GM12878 (cell line): ENCODE results near the gene CRYZL1. TPM values are rescaled to one million over a fixed set of nuclear protein-coding genes. Genes with fewer than 3 reads are reported as not detected.

ENCODE experiments used
- ATF7 ChIP-seq: fragments of 450-650 bp; IDR thresholded peaks from 2 replicates; pipeline ENCODE4 v1.6.1; 2016; ENCODE audit warnings: low read depth, mild to moderate bottlenecking
- BHLHE40 ChIP-seq, 2 experiments: fragments of 450-650 bp in 1 of 2; IDR thresholded peaks; 2 replicates each; pipeline ENCODE4 v1.6.1; 2011 to 2017; ENCODE audit warnings: low read depth in 2 of 2, borderline replicate concordance in 1 of 2, improper control_type of control experiment in 1 of 2, low read length in 1 of 2, mild to moderate bottlenecking in 1 of 2
- BMI1 ChIP-seq: fragments of 450-650 bp; IDR thresholded peaks from 2 replicates; pipeline ENCODE4 v1.6.1; 2016; ENCODE audit warnings: mild to moderate bottlenecking, moderate library complexity, borderline replicate concordance
- CHD4 ChIP-seq: fragments of 200-600 bp; sonication (generic); IDR thresholded peaks from 2 replicates; pipeline ENCODE4 v1.6.1; 2016; ENCODE audit warnings: mild to moderate bottlenecking
- EP300 ChIP-seq, 2 experiments: fragments of 150-350 bp in 1 of 2; IDR thresholded peaks; 2 replicates each; pipeline ENCODE4 v1.6.1; 2011 to 2012; ENCODE audit warnings: low read depth in 2 of 2, low read length in 2 of 2, borderline replicate concordance in 1 of 2, improper control_type of control experiment in 1 of 2, inconsistent platforms in 1 of 2; ENCODE audit not compliant: control insufficient read depth in 1 of 2
- GABPA ChIP-seq: IDR thresholded peaks from 2 replicates; pipeline ENCODE4 v1.6.1; 2014; ENCODE audit warnings: antibody characterized with exemption, low read depth, mild to moderate bottlenecking, inconsistent platforms
- NFYA ChIP-seq: IDR thresholded peaks from 2 replicates; pipeline ENCODE4 v1.6.1; 2011; ENCODE audit warnings: low read depth, mild to moderate bottlenecking, low read length, improper control_type of control experiment, borderline replicate concordance
- POLR2A ChIP-seq: IDR thresholded peaks from 2 replicates; pipeline ENCODE4 v1.6.1; 2011; ENCODE audit warnings: low read depth, mild to moderate bottlenecking, low read length
- POU2F2 ChIP-seq: IDR thresholded peaks from 3 replicates; pipeline ENCODE4 v1.6.1; 2011; ENCODE audit warnings: low read depth, mild to moderate bottlenecking, low read length, borderline replicate concordance
- PRDM15 ChIP-seq: fragments of 450-650 bp; formaldehyde crosslinking; IDR thresholded peaks from 2 replicates; pipeline ENCODE4 v1.4.0; 2020; ENCODE audit warnings: mild to moderate bottlenecking, moderate library complexity
- SMAD1 ChIP-seq: fragments of 450-650 bp; IDR thresholded peaks from 2 replicates; pipeline ENCODE4 v1.6.1; 2018; ENCODE audit warnings: mild to moderate bottlenecking, low read depth; ENCODE audit not compliant: partially characterized antibody
- SPI1 ChIP-seq: IDR thresholded peaks from 2 replicates; pipeline ENCODE4 v1.6.1; 2011; ENCODE audit warnings: low read depth, mild to moderate bottlenecking, low read length, moderate library complexity, borderline replicate concordance; ENCODE audit not compliant: insufficient read depth
- TARDBP ChIP-seq: IDR thresholded peaks from 2 replicates; pipeline ENCODE4 v1.6.1; 2016; ENCODE audit warnings: borderline replicate concordance
- TBL1XR1 ChIP-seq: IDR thresholded peaks from 2 replicates; pipeline ENCODE4 v1.6.1; 2012; ENCODE audit warnings: low read depth, low read length, improper control_type of control experiment
- ZBED1 ChIP-seq: IDR thresholded peaks from 2 replicates; pipeline ENCODE4 v1.6.1; 2016; ENCODE audit warnings: borderline replicate concordance
- ZNF217 ChIP-seq: fragments of 450-650 bp; IDR thresholded peaks from 2 replicates; pipeline ENCODE4 v1.6.1; 2017; ENCODE audit warnings: antibody characterized with exemption, mild to moderate bottlenecking
- polyA plus RNA-seq, 11 experiments: library from polyadenylated mRNA; depleted of rRNA in 4 of 11; unstranded in 6 of 11; stranded (reverse) in 5 of 11; fragments of >200 nt; fragmentation: Nextera tagmentation in 4 of 11; fragmentation: Illumina TruSeq in 1 of 11; extraction: Ambion mirVana in 4 of 11; extraction: Trizol in 1 of 11; gene quantifications; 1 replicate in 1 of 11; 2 replicates in 10 of 11; pipeline versions ENCODE4 v1.2.1 to v1.2.3, GENCODE V29; 2011 to 2016; ENCODE audit warnings: inconsistent platforms in 2 of 11, missing spikeins in 2 of 11, low read depth in 1 of 11
- total RNA-seq, 4 experiments: library from RNA; depleted of rRNA in 3 of 4; stranded (reverse); fragments of >200 nt in 3 of 4; fragmentation: Illumina TruSeq in 1 of 4; extraction: Trizol in 1 of 4; gene quantifications; 2 replicates each; pipeline versions ENCODE4 v1.2.1 to v1.2.3, GENCODE V29; 2013 to 2021
- TF ChIP-seq, protein P1 (sequence below): fragments of 450-650 bp; IDR thresholded peaks from 2 replicates; pipeline ENCODE4 v1.6.1; 2017; ENCODE audit warnings: low read depth, mild to moderate bottlenecking, moderate library complexity
- TF ChIP-seq, protein P2 (sequence below): fragments of 450-650 bp; IDR thresholded peaks from 2 replicates; pipeline ENCODE4 v1.6.1; 2017; ENCODE audit warnings: antibody characterized with exemption, mild to moderate bottlenecking, moderate library complexity
- TF ChIP-seq, protein P3 (sequence below): fragments of 450-650 bp; conservative IDR thresholded peaks from 2 replicates; pipeline ENCODE4 v1.6.1; 2017; ENCODE audit warnings: mild to moderate bottlenecking, moderate library complexity

CRYZL1 gene
- total and polyA plus RNA-seq, 10 of the 15 experiments (the other 5 are each of a cell fraction or from before 2014, with no cell fraction given): 14.3 to 72.4 (median 30.7) TPM

GRCh38 chr21:33641352-33642026 is at the start of gene CRYZL1 (continued):
- TF ChIP-seq, protein P1, sequence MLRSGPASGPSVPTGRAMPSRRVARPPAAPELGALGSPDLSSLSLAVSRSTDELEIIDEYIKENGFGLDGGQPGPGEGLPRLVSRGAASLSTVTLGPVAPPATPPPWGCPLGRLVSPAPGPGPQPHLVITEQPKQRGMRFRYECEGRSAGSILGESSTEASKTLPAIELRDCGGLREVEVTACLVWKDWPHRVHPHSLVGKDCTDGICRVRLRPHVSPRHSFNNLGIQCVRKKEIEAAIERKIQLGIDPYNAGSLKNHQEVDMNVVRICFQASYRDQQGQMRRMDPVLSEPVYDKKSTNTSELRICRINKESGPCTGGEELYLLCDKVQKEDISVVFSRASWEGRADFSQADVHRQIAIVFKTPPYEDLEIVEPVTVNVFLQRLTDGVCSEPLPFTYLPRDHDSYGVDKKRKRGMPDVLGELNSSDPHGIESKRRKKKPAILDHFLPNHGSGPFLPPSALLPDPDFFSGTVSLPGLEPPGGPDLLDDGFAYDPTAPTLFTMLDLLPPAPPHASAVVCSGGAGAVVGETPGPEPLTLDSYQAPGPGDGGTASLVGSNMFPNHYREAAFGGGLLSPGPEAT: peak; percentile 21; the same call in 1 of the 2 replicates
- TF ChIP-seq TARDBP (peak; percentile 40; the same call in 1 of the 2 replicates), NFYA (peak; percentile 29; the same call in 1 of the 2 replicates), SPI1 (peak; percentile 65; the same call in 1 of the 2 replicates), SMAD1 (no peak), ZBED1 (no peak), ATF7 (peak; percentile 54), ZNF217 (0 out of 2 replicates have a peak, but pooled peaks have one; percentile 21), BHLHE40 (IDR thresholded peaks at IDR 0.05; ENCODE audit: borderline replicate concordance in 1 of 2, low read depth in 2 of 2, low read length in 1 of 2) (peak in 1 of 2 experiments; percentile 39; a peak in 1 of 4 replicates), EP300 (IDR thresholded peaks at IDR 0.05; ENCODE audit: borderline replicate concordance in 1 of 2, control insufficient read depth in 1 of 2, low read depth in 2 of 2, low read length in 2 of 2) (no peak), PRDM15 (no peak), TBL1XR1 (no peak), POLR2A (peak; percentile 92), BMI1 (peak; percentile 97), GABPA (peak; percentile 58; the same call in 1 of the 2 replicates), POU2F2 (peak; percentile 94; the same call in 2 of the 3 replicates), CHD4 (no peak)
- TF ChIP-seq, protein P2, sequence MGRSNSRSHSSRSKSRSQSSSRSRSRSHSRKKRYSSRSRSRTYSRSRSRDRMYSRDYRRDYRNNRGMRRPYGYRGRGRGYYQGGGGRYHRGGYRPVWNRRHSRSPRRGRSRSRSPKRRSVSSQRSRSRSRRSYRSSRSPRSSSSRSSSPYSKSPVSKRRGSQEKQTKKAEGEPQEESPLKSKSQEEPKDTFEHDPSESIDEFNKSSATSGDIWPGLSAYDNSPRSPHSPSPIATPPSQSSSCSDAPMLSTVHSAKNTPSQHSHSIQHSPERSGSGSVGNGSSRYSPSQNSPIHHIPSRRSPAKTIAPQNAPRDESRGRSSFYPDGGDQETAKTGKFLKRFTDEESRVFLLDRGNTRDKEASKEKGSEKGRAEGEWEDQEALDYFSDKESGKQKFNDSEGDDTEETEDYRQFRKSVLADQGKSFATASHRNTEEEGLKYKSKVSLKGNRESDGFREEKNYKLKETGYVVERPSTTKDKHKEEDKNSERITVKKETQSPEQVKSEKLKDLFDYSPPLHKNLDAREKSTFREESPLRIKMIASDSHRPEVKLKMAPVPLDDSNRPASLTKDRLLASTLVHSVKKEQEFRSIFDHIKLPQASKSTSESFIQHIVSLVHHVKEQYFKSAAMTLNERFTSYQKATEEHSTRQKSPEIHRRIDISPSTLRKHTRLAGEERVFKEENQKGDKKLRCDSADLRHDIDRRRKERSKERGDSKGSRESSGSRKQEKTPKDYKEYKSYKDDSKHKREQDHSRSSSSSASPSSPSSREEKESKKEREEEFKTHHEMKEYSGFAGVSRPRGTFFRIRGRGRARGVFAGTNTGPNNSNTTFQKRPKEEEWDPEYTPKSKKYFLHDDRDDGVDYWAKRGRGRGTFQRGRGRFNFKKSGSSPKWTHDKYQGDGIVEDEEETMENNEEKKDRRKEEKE: no peak
- TF ChIP-seq, protein P3, sequence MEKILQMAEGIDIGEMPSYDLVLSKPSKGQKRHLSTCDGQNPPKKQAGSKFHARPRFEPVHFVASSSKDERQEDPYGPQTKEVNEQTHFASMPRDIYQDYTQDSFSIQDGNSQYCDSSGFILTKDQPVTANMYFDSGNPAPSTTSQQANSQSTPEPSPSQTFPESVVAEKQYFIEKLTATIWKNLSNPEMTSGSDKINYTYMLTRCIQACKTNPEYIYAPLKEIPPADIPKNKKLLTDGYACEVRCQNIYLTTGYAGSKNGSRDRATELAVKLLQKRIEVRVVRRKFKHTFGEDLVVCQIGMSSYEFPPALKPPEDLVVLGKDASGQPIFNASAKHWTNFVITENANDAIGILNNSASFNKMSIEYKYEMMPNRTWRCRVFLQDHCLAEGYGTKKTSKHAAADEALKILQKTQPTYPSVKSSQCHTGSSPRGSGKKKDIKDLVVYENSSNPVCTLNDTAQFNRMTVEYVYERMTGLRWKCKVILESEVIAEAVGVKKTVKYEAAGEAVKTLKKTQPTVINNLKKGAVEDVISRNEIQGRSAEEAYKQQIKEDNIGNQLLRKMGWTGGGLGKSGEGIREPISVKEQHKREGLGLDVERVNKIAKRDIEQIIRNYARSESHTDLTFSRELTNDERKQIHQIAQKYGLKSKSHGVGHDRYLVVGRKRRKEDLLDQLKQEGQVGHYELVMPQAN: peak; percentile 64; the same call in 1 of the 2 replicates
